ENCODE measurements around the gene COPS7A.

Gene COPS7A

DNA sequence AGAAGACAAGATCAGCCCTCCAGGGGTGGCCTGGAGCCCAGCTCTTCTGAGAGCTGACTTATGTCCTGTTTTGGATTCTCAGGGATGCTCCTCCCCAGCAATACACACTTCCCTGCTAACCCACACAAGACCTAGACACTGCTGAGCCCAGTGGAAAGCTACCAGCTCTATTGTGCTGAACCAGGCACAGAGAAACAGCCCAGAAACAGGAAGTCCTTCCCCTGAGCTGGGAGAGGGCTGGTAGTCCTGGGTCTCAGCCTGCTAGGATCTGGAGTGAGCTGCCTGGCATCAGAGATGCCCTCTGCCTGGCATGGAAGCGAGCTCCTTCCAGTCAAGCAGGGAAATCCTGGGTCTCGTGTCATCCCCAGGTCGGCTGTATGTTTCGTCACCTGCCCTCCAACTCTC lies 47.2 kb downstream of the COPS7A start:
- DNase-seq: no peak

DNA sequence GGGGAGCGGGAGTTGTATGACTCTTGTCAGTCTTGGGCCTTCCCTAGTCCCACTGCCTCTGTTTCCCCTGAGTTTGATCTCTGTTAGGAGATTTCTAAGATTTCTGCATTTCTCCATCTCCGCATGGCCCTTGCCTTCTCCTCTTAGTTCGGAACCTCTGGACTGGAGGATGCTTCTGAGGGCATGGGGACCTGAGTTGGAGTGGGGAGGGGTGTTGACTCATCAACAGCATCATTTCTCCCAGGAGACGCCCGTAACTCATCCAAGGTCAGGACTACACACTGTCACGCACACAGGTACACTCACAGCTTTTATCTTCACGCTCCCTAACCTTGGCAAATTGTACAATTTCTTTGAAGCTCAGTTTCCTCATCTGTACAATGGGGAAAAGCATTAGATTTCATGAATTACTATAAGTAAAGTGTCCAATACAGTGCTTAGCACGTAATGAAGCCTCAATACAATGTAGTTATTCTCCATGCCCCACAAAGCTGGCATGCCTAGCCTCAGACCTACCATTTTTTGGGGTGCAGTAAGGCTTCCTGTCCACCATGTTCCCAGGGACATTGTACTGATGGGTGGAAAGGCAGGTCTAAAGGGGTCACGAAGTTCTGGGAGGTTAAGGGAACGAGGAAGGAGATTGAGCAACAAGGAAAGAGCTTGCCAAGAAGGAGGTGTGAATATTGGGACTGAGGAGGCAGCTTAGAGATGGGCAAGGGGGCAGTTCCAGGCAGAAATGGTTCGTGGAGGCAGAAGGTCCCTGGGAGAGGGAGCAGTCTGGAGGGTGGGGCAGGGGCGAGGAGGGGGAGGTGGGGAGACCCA lies 47.9 kb downstream of the COPS7A start:
- DNase-seq: no peak

DNA sequence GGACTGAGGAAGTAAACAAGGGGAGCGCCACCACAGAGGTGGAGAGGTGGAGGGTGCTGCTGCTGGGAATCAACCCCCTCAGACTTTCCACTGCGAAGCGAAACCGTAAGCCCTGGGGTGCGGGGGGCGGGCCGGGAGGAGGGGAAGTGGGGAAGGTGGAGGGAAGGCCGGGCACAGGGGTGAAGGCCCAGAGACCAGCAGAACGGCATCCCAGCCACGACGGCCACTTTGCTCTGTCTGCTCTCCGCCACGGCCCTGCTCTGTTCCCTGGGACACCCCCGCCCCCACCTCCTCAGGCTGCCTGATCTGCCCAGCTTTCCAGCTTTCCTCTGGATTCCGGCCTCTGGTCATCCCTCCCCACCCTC lies 48.5 kb downstream of the COPS7A start, which contains the start of gene LAG3:
TSS of gene LAG3 (plus strand) at position 190 of the 365 bp plus-strand sequence. CDS start 333 bp downstream, outside the sequence.
- no peak for DNase-seq

DNA sequence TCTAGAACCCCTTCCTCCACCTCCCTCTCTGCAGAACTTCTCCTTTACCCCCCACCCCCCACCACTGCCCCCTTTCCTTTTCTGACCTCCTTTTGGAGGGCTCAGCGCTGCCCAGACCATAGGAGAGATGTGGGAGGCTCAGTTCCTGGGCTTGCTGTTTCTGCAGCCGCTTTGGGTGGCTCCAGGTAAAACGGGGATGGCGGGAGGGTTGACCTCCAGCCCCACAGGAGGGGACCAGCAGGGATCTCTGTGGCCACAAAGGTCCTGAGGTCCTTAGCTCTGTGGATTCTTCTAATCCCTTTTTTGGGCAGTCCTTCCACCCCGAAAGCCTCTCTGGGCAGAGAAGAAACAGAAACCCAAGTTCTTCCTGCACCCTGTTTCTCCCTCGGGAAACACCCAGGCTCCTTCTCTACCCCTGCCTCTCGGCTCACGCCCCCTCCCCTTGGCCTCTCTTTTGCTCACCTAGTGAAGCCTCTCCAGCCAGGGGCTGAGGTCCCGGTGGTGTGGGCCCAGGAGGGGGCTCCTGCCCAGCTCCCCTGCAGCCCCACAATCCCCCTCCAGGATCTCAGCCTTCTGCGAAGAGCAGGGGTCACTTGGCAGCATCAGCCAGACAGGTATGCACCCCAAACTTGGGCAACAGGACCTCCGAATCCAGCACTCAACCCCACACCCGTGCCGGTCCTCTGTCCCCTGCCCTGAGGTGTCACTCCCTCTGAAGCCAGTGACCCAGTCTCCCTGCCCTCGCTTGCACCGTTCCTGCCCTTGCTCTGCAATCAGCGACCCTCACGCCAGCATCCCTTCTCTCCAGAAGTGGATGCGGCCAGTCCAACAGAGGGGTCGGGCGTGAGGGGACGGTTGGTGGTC lies 49.1 kb downstream of the COPS7A start:
- no peak for DNase-seq

DNA sequence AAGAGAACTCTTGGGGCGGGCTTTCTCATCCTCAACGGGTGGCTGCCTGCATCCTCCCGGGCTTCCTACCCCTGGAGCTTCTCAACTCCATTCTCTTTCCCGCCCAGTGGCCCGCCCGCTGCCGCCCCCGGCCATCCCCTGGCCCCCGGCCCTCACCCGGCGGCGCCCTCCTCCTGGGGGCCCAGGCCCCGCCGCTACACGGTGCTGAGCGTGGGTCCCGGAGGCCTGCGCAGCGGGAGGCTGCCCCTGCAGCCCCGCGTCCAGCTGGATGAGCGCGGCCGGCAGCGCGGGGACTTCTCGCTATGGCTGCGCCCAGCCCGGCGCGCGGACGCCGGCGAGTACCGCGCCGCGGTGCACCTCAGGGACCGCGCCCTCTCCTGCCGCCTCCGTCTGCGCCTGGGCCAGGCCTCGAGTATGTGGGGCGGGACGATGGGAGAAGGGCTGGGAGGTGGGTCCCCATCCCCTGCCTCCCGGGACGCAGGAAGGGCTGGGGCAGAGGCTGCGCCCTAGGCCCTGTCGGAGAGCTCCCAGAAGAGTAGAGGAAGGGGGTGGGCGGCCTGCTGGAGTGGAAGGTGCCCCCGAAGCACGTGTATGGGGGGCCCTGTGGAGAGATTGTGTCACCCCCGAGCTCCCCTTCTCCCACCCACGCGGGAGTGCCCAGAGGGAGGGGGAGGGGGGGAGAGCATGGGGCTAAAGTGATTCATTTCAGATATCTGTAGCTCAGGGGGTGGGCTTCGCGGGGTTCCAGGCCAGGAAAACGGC lies 49.9 kb downstream of the COPS7A start:
- DNase-seq: no peak

DNA sequence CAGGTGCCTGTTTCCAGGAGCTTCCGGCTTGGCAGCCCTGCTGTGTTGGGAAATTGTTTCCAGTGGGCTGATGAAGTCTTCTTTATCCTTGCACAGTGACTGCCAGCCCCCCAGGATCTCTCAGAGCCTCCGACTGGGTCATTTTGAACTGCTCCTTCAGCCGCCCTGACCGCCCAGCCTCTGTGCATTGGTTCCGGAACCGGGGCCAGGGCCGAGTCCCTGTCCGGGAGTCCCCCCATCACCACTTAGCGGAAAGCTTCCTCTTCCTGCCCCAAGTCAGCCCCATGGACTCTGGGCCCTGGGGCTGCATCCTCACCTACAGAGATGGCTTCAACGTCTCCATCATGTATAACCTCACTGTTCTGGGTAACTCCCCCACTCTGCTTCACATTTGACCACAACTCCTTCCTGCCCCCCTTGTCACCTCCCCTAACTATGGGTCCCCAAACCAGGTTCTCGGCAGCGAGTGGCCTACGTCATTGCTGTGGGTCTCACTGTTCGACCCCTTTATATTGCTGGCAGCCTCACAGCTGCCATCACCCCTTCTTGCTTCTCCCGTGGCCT lies 50.7 kb downstream of the COPS7A start:
- DNase-seq: no peak

DNA sequence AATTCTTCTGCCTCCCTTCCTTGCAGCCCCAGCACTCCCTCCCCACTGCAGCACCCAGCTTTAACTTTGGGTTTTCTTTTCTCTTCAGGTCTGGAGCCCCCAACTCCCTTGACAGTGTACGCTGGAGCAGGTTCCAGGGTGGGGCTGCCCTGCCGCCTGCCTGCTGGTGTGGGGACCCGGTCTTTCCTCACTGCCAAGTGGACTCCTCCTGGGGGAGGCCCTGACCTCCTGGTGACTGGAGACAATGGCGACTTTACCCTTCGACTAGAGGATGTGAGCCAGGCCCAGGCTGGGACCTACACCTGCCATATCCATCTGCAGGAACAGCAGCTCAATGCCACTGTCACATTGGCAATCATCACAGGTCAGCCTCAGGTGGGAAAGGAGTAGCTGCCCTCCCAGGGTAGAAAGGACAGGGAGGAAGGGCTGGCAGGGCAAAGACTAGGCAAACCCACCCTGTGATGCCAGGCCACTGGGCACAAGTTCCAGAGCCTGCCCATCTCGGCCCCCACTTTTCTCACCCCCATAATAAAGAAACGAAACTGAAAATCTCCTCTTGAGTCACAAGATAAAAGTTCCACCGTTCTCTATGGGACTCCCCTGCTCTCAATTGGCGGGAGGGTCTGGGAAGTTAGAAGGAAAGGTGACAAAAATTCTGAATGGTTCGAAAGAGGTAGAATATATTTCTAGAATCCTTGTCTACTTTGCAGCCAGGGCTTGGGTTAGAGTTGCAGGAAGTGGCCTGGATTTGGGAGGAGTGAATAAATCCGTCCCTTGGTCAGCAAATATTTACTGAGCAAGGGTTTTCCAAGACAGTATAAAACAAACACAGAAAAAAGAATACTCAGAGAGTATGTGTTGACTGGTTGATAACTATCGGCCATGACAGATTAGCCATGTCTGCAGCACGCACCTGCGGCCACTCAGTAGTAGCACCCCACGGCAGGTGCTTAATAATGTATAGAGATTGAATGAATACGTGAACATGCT lies 51.6 kb downstream of the COPS7A start:
- no peak for DNase-seq

DNA sequence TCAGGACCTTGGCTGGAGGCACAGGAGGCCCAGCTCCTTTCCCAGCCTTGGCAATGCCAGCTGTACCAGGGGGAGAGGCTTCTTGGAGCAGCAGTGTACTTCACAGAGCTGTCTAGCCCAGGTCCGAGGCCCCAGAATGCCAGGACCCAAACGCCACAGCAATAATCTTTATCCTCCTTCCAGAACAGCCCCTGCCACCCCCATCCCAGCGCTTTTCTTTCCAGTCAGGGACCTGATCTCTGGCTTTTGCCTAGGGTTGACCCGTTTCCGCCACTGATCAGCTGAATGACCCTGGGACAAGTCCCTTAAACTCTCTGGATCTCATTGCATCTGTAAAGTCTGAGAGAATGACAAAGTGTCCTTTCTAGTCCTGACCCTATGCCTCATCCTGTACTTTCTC lies 53.5 kb downstream of the COPS7A start:
- no peak for DNase-seq

DNA sequence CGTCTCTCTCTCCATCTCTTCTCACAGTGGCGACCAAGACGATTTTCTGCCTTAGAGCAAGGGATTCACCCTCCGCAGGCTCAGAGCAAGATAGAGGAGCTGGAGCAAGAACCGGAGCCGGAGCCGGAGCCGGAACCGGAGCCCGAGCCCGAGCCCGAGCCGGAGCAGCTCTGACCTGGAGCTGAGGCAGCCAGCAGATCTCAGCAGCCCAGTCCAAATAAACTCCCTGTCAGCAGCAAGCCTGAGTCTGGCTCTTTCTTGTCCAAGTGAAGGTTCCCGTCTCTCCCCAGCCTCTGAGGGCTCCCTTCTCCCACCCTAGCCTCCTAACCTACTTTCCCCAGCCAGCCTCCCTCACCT lies 54.3 kb downstream of the COPS7A start:
- no peak for DNase-seq

DNA sequence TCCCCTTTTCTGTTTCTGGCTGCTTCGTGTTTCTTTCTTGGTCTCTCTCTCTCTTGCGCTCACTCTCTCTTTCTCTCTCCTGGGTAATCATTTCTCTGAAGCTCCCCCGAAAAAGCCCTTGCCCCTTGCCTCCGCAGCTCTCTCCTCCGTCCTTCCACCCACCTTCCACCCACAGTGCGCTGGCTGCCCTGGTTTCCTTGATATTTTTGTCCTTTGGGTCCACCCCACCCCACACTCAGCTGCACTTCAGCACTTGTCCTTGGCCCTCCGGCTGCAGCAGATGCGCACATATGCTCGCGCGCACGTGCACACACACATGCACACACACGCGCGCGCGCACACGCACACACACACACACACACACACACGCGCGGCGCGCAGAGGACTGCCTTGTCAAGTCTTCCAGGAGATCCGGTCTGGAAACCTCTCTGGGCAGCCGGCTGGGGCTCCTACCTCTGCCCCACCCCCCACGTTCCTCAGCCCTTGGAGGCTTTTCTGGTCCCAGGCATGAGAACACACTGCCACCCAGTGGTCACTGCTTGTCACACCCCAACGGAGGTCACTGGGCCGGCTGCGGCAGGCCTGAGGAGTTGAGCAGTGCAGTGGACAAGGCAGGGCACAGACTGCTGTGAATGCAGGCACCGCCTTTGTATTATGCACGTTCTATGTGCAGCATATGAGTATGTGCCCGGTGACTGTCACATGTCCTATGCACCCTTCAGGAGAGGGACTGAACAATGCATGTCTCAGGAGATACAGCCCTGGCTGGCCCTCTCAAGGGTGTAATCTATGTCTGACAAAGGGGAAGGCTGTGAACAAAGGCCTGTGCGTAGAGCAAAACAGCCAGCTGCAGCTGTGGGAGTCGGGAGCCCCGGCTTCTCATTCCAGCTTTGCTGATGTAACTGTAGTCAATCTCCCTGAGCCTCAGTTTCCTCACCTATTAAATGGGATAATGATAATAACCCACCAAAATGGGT lies 55.0 kb downstream of the COPS7A start:
- peak; percentile 90 for DNase-seq

DNA sequence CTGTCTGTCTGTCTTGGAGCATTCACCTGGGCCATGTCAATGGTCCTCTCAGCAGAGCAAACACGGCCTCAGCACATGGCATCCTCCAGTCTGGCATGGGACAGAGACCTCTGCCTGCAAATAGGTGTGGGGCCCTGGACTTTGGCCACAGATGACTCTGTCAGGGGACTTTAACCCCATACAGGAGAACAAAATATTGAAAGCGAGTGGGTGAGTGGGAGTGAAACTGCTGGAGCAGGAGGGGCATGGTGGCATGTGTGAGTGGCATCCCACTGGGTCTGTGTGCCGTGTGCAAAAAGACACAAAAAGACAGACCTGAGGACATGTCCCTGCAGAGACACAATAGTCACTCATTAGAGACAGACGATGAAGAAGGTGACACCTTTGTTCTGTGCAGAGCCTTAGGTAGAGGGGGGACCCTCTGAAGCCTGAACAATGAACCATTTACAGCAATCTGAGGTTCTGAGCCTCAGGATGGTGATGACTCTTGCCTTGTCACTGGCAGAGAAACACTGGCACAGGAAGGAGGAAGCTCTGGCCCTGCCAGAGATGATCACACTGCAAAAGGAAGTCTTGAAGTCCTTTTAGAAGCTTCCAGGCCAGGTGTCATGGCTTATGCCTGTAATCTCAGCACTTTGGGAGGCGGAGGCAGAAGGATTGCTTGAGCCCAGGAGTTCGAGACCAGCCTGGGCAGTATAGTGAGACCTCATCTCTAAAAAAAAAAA lies 56.0 kb downstream of the COPS7A start:
- DNase-seq: no peak

DNA sequence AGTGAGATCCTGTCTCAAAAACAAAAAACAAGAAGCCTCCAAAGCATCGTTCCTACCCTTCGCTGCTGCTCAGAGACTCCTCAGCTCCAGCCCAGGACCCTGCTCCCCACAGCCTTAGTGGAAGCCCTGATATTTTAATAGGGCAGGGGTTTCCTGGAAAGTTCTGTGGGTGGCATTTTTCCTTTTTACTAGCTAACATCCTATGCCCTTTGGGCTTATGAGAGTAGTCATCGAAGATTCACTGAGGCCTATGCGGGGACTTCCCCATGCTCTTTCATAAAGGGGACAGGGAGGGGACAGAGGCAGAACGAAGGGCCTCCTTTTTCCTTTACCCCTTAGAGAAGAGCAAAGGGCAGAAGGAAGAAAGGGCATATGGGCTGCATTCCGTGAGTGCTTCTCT lies 56.7 kb downstream of the COPS7A start:
- no peak for DNase-seq
